ENCODE data around the gene BABAM2.

The BABAM2 gene

DNA sequence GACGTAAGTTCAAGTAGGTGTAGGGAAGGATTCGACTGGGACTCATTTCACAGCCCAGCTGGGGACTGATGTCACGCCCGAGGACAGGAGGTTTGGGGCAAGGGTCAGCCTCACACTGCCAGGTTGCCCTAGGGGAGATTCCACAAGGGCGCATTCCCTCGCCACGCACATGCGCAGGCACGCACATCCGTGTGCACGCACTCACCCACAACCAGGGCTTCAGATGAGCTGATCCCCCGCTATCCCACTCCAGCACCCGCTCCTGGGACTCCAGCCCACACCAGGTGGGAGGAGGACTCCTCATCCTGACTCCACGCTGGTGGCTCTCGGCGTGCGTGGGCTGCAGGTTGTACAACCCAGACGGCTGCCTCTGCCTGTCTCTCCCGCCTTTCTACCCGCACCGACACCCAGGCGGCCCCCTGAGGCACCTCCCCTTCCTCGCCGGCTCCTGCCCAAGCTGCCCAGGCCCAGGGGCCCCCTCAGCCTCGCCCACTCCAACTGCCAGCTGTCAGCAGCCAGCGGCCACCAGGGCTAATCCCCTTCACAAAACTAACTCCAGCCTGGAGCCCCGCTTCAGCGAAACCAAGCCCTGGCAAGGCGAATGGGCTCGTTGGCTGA, 454.3 kb downstream of the BABAM2 start:
- no peak overlapping the region for H3K4me3 ChIP-seq (ENCODE audit: low read length)
- TF ChIP-seq, protein P1, sequence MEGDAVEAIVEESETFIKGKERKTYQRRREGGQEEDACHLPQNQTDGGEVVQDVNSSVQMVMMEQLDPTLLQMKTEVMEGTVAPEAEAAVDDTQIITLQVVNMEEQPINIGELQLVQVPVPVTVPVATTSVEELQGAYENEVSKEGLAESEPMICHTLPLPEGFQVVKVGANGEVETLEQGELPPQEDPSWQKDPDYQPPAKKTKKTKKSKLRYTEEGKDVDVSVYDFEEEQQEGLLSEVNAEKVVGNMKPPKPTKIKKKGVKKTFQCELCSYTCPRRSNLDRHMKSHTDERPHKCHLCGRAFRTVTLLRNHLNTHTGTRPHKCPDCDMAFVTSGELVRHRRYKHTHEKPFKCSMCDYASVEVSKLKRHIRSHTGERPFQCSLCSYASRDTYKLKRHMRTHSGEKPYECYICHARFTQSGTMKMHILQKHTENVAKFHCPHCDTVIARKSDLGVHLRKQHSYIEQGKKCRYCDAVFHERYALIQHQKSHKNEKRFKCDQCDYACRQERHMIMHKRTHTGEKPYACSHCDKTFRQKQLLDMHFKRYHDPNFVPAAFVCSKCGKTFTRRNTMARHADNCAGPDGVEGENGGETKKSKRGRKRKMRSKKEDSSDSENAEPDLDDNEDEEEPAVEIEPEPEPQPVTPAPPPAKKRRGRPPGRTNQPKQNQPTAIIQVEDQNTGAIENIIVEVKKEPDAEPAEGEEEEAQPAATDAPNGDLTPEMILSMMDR (conservative IDR thresholded peaks at IDR 0.05; ENCODE audit: low read depth, low read length), result no peak
- no peak for DNase-seq (ENCODE audit: low read depth)

- TF ChIP-seq, protein P1 (conservative IDR thresholded peaks at IDR 0.05; ENCODE audit: low read depth, low read length), result no peak
- no peak overlapping the region for H3K4me3 ChIP-seq (ENCODE audit: low read length)
- no peak for DNase-seq (ENCODE audit: low read depth)
Observed at GRCh38 chr2:28345619-28346018, 455.1 kb downstream of the BABAM2 start.

DNA sequence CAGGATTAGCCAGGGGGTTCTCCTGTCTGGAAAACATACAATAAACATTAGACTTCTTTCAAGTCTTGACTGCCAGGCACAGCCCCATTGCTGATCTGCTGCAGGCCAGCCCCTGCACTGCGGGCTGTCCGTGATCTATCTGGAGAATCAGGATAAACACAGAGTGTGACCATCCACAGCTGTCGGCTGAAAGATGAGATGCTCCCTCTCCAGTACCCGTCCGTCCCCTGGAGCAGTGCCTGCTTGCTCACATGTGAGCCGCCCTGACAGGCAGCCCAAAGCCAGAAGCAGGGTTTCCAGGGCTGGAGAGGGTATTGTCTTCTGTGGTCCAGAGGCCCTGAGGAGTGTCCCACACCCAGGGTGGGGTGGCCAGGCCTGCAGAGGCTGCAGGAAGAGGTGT, 456.1 kb downstream of the BABAM2 start:
- TF ChIP-seq, protein P1 (conservative IDR thresholded peaks at IDR 0.05; ENCODE audit: low read depth, low read length), result no peak
- no peak overlapping the region for H3K4me3 ChIP-seq (ENCODE audit: low read length)
- DNase-seq (ENCODE audit: low read depth), result no peak

DNA sequence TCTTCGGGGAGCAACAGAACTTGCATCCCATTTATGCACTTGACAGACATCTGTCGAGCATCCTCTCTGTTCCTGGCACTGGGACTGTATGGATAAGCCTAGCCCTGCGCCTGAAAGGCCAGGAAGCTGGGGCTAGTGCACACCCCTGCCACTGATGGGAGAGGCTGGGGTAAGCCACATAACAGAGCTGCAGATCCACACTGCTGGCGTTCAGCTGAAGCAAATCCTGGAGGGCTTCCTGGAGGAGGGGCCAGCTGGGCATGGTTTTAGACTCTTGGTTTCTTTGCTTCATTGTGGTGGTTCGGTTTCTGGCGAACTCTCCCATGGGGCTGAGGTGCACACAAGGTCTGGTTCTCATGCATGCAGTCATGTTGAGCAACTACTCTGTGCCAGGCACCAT, 456.7 kb downstream of the BABAM2 start:
- TF ChIP-seq, protein P1 (conservative IDR thresholded peaks at IDR 0.05; ENCODE audit: low read depth, low read length), result no peak
- no peak for DNase-seq (ENCODE audit: low read depth)
- no peak overlapping the region for H3K4me3 ChIP-seq (ENCODE audit: low read length)

- TF ChIP-seq, protein P1 (conservative IDR thresholded peaks at IDR 0.05; ENCODE audit: low read depth, low read length), result no peak
- no peak for DNase-seq (ENCODE audit: low read depth)
- no peak overlapping the region for H3K4me3 ChIP-seq (ENCODE audit: low read length)
Observed at GRCh38 chr2:28347596-28347995, 457.1 kb downstream of the BABAM2 start.

DNA sequence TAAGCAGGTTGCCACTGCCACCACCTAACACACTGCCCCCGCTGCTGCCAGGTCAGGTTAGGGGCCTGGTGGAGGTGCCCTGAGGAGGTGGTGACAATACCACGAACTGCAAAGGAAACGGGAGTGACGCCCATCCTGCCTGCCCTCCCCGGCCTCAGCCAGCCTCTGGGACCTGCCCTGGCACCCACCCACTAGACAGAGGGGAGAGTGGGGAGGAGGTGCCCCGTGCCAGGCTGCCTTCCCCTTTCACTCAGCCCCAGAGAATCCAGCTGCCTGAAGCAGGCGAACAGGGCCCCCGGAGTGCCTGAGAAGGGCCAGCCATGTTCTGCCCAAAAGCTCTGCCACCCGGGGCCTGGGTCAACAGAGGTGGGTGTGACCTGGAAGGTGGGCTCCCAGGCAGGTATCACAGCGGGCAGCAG, 457.6 kb downstream of the BABAM2 start:
- no peak overlapping the region for H3K4me3 ChIP-seq (ENCODE audit: low read length)
- no peak for DNase-seq (ENCODE audit: low read depth)
- TF ChIP-seq, protein P1 (conservative IDR thresholded peaks at IDR 0.05; ENCODE audit: low read depth, low read length), result no peak

DNA sequence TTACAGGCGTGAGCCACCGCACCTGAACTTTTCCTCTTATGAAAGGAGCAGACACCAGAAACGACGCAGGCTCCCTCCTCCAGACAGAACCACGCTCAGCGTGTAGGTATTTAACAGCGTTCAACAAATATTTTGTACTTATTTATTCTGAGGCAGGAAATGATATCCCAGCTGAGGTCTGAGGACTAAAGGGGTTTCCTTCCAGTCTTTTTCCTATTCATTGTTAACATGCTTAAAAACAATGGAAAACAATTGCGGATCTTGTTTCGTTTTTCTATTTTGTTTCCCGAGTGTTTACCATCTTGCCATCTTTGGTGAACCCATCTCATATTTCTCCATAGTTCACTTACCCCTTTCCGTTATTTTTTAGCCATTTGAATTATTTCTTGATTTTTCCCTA, 458.4 kb downstream of the BABAM2 start:
- TF ChIP-seq, protein P1 (conservative IDR thresholded peaks at IDR 0.05; ENCODE audit: low read depth, low read length), result no peak
- DNase-seq (ENCODE audit: low read depth), result no peak
- H3K4me3 ChIP-seq (ENCODE audit: low read length), result no peak overlapping the region
